Pulmonary artery endothelial cell (primary cell): ENCODE results near the gene TMEM39B. TPM values are rescaled to one million over a fixed set of nuclear protein-coding genes. Genes with fewer than 3 reads are reported as not detected.
"Not testable (repeated sequence)": the region's sequence is repeated elsewhere in the genome, so short reads cannot be mapped to it uniquely, and the experiment has no call there.

ENCODE experiments used
- DNase-seq: peaks from one replicate; pipeline ENCODE4 v3.0.0-alpha.2; 2011; ENCODE audit warnings: low read depth, low spot score
- total RNA-seq: library from RNA; depleted of rRNA; stranded (reverse); fragments of >200 nt; gene quantifications from 2 replicates; pipeline ENCODE4 v1.2.3, GENCODE V29; 2014

Gene TMEM39B
- total RNA-seq, 1 donor from 2014 or later: 12.1 TPM

GRCh38 chr1:32111789-32112188, 39.0 kb downstream of the TMEM39B start:
- DNase-seq: no peak

GRCh38 chr1:32112806-32113375, 40.2 kb downstream of the TMEM39B start:
- DNase-seq: no peak

GRCh38 chr1:32113436-32113835, 40.7 kb downstream of the TMEM39B start:
- DNase-seq: not testable (repeated sequence)

GRCh38 chr1:32114420-32114819, 41.7 kb downstream of the TMEM39B start:
- DNase-seq: no peak

- no peak for DNase-seq
These were observed 42.8 kb downstream of the TMEM39B start for GRCh38 chr1:32115496-32115895.

GRCh38 chr1:32116531-32116930, 43.8 kb downstream of the TMEM39B start:
- DNase-seq: no peak

- DNase-seq: no peak
These were observed 49.4 kb downstream of the TMEM39B start for GRCh38 chr1:32122151-32122550.

GRCh38 chr1:32123361-32123760, 50.6 kb downstream of the TMEM39B start:
- not testable (repeated sequence) for DNase-seq

- no peak for DNase-seq
These were observed 52.6 kb downstream of the TMEM39B start for GRCh38 chr1:32125313-32125712.

- no peak for DNase-seq
These were observed 54.0 kb downstream of the TMEM39B start for GRCh38 chr1:32126770-32127169.

GRCh38 chr1:32127409-32128198, 54.9 kb downstream of the TMEM39B start:
- no peak for DNase-seq

GRCh38 chr1:32128479-32128878, 55.7 kb downstream of the TMEM39B start:
- no peak for DNase-seq

- DNase-seq: no peak
These were observed 56.2 kb downstream of the TMEM39B start for GRCh38 chr1:32128964-32129363.

GRCh38 chr1:32133950-32134280, 61.2 kb downstream of the TMEM39B start:
- not testable (repeated sequence) for DNase-seq

GRCh38 chr1:32137111-32137510, 64.4 kb downstream of the TMEM39B start:
- DNase-seq: no peak

GRCh38 chr1:32138965-32139364, 66.2 kb downstream of the TMEM39B start:
- DNase-seq: no peak

- no peak for DNase-seq
These were observed 69.9 kb downstream of the TMEM39B start for GRCh38 chr1:32142446-32143301.

- not testable (repeated sequence) for DNase-seq
These were observed 70.6 kb downstream of the TMEM39B start for GRCh38 chr1:32143302-32143695.

GRCh38 chr1:32144033-32144432, 71.3 kb downstream of the TMEM39B start:
- no peak for DNase-seq

GRCh38 chr1:32147799-32148198, 75.1 kb downstream of the TMEM39B start:
- DNase-seq: not testable (repeated sequence)

GRCh38 chr1:32150847-32151246, 78.1 kb downstream of the TMEM39B start:
- DNase-seq: no peak

GRCh38 chr1:32151319-32151787, 78.6 kb downstream of the TMEM39B start:
- no peak for DNase-seq
